HEK293 (cell line): ENCODE results near the gene PLCL2.

Experiments used
- BCL11B ChIP-seq: fragments of 450-650 bp; formaldehyde crosslinking; IDR thresholded peaks from 2 replicates; pipeline ENCODE4 v1.5.1; 2016; ENCODE audit warnings: low read depth, missing biosample characterization, missing genetic modification characterization
- GLIS1 ChIP-seq: fragments of 450-650 bp; formaldehyde crosslinking; IDR thresholded peaks from 2 replicates; pipeline ENCODE4 v1.5.1; 2016; ENCODE audit warnings: missing biosample characterization, missing genetic modification characterization
- HOXD13 ChIP-seq: sonication (generic); formaldehyde crosslinking; IDR thresholded peaks from 2 replicates; pipeline ENCODE4 v1.8.0; 2022; ENCODE audit warnings: missing genetic modification reagents, borderline replicate concordance
- MEIS1 ChIP-seq: sonication (generic); formaldehyde crosslinking; IDR thresholded peaks from 2 replicates; pipeline ENCODE4 v1.8.1; 2022; ENCODE audit warnings: missing genetic modification reagents, mild to moderate bottlenecking, borderline replicate concordance
- ZBTB17 ChIP-seq: fragments of 450-650 bp; formaldehyde crosslinking; IDR thresholded peaks from 2 replicates; pipeline ENCODE4 v1.5.1; 2016; ENCODE audit warnings: missing biosample characterization, missing genetic modification characterization
- ZBTB48 ChIP-seq: fragments of 450-650 bp; formaldehyde crosslinking; IDR thresholded peaks from 2 replicates; pipeline ENCODE4 v1.5.1; 2016; ENCODE audit warnings: missing biosample characterization, missing genetic modification characterization
- ZNF221 ChIP-seq: fragments of 450-650 bp; formaldehyde crosslinking; IDR thresholded peaks from 2 replicates; pipeline ENCODE4 v1.5.1; 2017; ENCODE audit warnings: missing biosample characterization, missing genetic modification characterization, borderline replicate concordance
- ZNF335 ChIP-seq: fragments of 450-650 bp; formaldehyde crosslinking; conservative IDR thresholded peaks from 2 replicates; pipeline ENCODE4 v1.5.1; 2016; ENCODE audit warnings: missing biosample characterization, missing genetic modification characterization
- ZNF426 ChIP-seq: fragments of 450-650 bp; formaldehyde crosslinking; IDR thresholded peaks from 2 replicates; pipeline ENCODE4 v1.5.1; 2017; ENCODE audit warnings: missing biosample characterization, missing genetic modification characterization, mild to moderate bottlenecking, inconsistent platforms, moderate library complexity
- ZNF510 ChIP-seq: fragments of 450-650 bp; formaldehyde crosslinking; IDR thresholded peaks from 2 replicates; pipeline ENCODE4 v1.5.1; 2018; ENCODE audit warnings: mild to moderate bottlenecking, missing genetic modification characterization, missing biosample characterization; ENCODE audit not compliant: insufficient replicate concordance
- ZNF529 ChIP-seq: fragments of 450-650 bp; formaldehyde crosslinking; IDR thresholded peaks from 2 replicates; pipeline ENCODE4 v1.5.1; 2017; ENCODE audit warnings: missing genetic modification characterization, missing biosample characterization; ENCODE audit not compliant: insufficient replicate concordance
- ZNF530 ChIP-seq: fragments of 450-650 bp; formaldehyde crosslinking; IDR thresholded peaks from 2 replicates; pipeline ENCODE4 v1.5.1; 2016; ENCODE audit warnings: low read depth, missing biosample characterization, missing genetic modification characterization
- ZNF549 ChIP-seq: fragments of 450-650 bp; IDR thresholded peaks from 2 replicates; pipeline ENCODE4 v1.5.1; 2018; ENCODE audit warnings: missing biosample characterization, missing genetic modification characterization, mild to moderate bottlenecking, inconsistent platforms, moderate library complexity
- ZNF654 ChIP-seq: fragments of 450-650 bp; formaldehyde crosslinking; IDR thresholded peaks from 2 replicates; pipeline ENCODE4 v1.5.1; 2016; ENCODE audit warnings: low read depth, missing biosample characterization, missing genetic modification characterization
- ZNF660 ChIP-seq: fragments of 450-650 bp; IDR thresholded peaks from 2 replicates; pipeline ENCODE4 v1.5.1; 2018; ENCODE audit warnings: missing biosample characterization, mild to moderate bottlenecking, missing genetic modification characterization
- ZNF707 ChIP-seq: fragments of 450-650 bp; formaldehyde crosslinking; IDR thresholded peaks from 2 replicates; pipeline ENCODE4 v1.5.1; 2016; ENCODE audit warnings: missing biosample characterization, missing genetic modification characterization
- ZNF777 ChIP-seq: fragments of 450-650 bp; formaldehyde crosslinking; IDR thresholded peaks from 2 replicates; pipeline ENCODE4 v1.5.1; 2017; ENCODE audit warnings: missing biosample characterization, missing genetic modification characterization, borderline replicate concordance
- ZNF830 ChIP-seq: fragments of 450-650 bp; IDR thresholded peaks from 2 replicates; pipeline ENCODE4 v1.5.0; 2018; ENCODE audit warnings: missing biosample characterization, missing genetic modification characterization, low read depth, mild to moderate bottlenecking, moderate library complexity
- ZXDB ChIP-seq: fragments of 450-650 bp; formaldehyde crosslinking; IDR thresholded peaks from 2 replicates; pipeline ENCODE4 v1.5.1; 2016; ENCODE audit warnings: missing biosample characterization, missing genetic modification characterization
- TF ChIP-seq, protein P1 (sequence below): fragments of 450-650 bp; formaldehyde crosslinking; IDR thresholded peaks from 2 replicates; pipeline ENCODE4 v1.5.1; 2016; ENCODE audit warnings: missing biosample characterization, missing genetic modification characterization
- TF ChIP-seq, protein P2 (sequence below): fragments of 450-650 bp; IDR thresholded peaks from 2 replicates; pipeline ENCODE4 v1.5.1; 2018; ENCODE audit warnings: missing biosample characterization, mild to moderate bottlenecking, missing genetic modification characterization
- TF ChIP-seq, protein P3 (sequence below): fragments of 450-650 bp; formaldehyde crosslinking; IDR thresholded peaks from 2 replicates; pipeline ENCODE4; 2016; ENCODE audit warnings: missing biosample characterization, missing genetic modification characterization
- TF ChIP-seq, protein P4 (sequence below): fragments of 450-650 bp; formaldehyde crosslinking; optimal IDR thresholded peaks from 2 replicates; pipeline ENCODE3; 2016; ENCODE audit warnings: missing biosample characterization, mild to moderate bottlenecking, missing genetic modification characterization
- TF ChIP-seq, protein P5 (sequence below): sonication (generic); formaldehyde crosslinking; IDR thresholded peaks from 2 replicates; pipeline ENCODE4 v1.8.1; 2022; ENCODE audit warnings: mild to moderate bottlenecking, moderate library complexity, missing genetic modification reagents
- TF ChIP-seq, protein P6 (sequence below): fragments of 450-650 bp; formaldehyde crosslinking; IDR thresholded peaks from 2 replicates; pipeline ENCODE4 v1.5.1; 2016; ENCODE audit warnings: missing biosample characterization, missing genetic modification characterization, borderline replicate concordance
- TF ChIP-seq, protein P7 (sequence below): fragments of 450-650 bp; formaldehyde crosslinking; IDR thresholded peaks from 2 replicates; pipeline ENCODE4 v1.5.1; 2017; ENCODE audit warnings: missing biosample characterization, missing genetic modification characterization

Gene PLCL2

DNA sequence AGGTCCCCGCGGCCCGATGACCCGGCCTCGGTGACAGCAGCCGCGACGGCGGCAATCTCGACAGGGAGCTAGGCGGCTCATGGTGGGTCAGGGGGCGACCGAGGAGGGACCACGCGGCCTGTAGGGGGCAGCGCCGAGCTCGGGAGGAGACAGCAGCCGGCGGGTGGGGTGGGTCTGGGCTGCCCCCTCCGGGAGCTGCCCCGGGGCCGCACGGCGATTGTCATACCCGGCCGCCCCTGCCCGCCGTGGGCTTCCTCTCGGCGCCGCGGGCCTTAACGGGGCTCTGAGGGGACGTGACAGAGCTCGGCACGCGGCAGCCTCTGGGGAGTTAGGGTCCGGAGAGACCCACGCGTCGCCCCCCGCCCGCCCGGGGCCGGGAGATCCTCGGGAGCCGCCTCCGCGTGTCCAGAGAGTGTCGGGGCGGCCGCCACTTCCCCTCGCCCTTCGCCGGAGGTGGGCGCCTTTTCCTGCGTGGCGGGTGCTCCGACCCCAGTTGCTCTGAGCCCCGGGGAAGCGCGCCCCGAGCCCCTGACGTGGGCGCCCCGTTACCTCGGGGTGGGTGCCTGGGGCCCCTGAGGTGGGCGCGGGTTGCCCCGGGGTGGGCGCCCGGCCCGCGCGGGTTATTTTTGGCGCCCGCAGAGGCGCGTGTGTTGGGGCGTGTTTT lies 539 bp upstream of the PLCL2 start (continued):
- TF ChIP-seq ZNF426 (tag by site-specific recombination) (no peak), ZNF549 (tag by site-specific recombination) (no peak), HOXD13 (CRISPR knock-in tag) (no peak), ZNF530 (tag by site-specific recombination) (no peak), ZNF529 (tag by site-specific recombination) (no peak), ZNF660 (tag by site-specific recombination) (no peak), BCL11B (peak; percentile 65; the same call in 1 of the 2 replicates), MEIS1 (CRISPR knock-in tag) (no peak), ZBTB48 (tag by site-specific recombination) (peak; percentile 59), ZXDB (peak; percentile 55; the same call in 1 of the 2 replicates), ZNF510 (tag by site-specific recombination) (no peak), ZNF707 (tag by site-specific recombination) (peak; percentile 84), ZNF830 (tag by site-specific recombination) (no peak), GLIS1 (tag by site-specific recombination) (peak; percentile 58; the same call in 1 of the 2 replicates), ZNF335 (tag by site-specific recombination) (peak; percentile 41), ZNF654 (tag by site-specific recombination) (no peak; the same call in 1 of the 2 replicates), ZBTB17 (tag by site-specific recombination) (no peak), ZNF221 (tag by site-specific recombination) (no peak), ZNF777 (tag by site-specific recombination) (no peak)
- TF ChIP-seq, protein P1, sequence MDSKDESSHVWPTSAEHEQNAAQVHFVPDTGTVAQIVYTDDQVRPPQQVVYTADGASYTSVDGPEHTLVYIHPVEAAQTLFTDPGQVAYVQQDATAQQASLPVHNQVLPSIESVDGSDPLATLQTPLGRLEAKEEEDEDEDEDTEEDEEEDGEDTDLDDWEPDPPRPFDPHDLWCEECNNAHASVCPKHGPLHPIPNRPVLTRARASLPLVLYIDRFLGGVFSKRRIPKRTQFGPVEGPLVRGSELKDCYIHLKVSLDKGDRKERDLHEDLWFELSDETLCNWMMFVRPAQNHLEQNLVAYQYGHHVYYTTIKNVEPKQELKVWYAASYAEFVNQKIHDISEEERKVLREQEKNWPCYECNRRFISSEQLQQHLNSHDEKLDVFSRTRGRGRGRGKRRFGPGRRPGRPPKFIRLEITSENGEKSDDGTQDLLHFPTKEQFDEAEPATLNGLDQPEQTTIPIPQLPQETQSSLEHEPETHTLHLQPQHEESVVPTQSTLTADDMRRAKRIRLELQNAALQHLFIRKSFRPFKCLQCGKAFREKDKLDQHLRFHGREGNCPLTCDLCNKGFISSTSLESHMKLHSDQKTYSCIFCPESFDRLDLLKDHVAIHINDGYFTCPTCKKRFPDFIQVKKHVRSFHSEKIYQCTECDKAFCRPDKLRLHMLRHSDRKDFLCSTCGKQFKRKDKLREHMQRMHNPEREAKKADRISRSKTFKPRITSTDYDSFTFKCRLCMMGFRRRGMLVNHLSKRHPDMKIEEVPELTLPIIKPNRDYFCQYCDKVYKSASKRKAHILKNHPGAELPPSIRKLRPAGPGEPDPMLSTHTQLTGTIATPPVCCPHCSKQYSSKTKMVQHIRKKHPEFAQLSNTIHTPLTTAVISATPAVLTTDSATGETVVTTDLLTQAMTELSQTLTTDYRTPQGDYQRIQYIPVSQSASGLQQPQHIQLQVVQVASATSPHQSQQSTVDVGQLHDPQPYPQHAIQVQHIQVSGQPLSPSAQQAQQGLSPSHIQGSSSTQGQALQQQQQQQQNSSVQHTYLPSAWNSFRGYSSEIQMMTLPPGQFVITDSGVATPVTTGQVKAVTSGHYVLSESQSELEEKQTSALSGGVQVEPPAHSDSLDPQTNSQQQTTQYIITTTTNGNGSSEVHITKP (tag by site-specific recombination) = no peak
- TF ChIP-seq, protein P2, sequence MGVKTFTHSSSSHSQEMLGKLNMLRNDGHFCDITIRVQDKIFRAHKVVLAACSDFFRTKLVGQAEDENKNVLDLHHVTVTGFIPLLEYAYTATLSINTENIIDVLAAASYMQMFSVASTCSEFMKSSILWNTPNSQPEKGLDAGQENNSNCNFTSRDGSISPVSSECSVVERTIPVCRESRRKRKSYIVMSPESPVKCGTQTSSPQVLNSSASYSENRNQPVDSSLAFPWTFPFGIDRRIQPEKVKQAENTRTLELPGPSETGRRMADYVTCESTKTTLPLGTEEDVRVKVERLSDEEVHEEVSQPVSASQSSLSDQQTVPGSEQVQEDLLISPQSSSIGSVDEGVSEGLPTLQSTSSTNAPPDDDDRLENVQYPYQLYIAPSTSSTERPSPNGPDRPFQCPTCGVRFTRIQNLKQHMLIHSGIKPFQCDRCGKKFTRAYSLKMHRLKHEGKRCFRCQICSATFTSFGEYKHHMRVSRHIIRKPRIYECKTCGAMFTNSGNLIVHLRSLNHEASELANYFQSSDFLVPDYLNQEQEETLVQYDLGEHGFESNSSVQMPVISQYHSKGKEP (tag by site-specific recombination) = no peak
- TF ChIP-seq, protein P3, sequence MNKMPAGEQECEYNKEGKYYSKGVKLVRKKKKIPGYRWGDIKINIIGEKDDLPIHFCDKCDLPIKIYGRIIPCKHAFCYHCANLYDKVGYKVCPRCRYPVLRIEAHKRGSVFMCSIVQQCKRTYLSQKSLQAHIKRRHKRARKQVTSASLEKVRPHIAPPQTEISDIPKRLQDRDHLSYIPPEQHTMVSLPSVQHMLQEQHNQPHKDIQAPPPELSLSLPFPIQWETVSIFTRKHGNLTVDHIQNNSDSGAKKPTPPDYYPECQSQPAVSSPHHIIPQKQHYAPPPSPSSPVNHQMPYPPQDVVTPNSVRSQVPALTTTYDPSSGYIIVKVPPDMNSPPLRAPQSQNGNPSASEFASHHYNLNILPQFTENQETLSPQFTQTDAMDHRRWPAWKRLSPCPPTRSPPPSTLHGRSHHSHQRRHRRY (tag by site-specific recombination) = no peak
- TF ChIP-seq, protein P4, sequence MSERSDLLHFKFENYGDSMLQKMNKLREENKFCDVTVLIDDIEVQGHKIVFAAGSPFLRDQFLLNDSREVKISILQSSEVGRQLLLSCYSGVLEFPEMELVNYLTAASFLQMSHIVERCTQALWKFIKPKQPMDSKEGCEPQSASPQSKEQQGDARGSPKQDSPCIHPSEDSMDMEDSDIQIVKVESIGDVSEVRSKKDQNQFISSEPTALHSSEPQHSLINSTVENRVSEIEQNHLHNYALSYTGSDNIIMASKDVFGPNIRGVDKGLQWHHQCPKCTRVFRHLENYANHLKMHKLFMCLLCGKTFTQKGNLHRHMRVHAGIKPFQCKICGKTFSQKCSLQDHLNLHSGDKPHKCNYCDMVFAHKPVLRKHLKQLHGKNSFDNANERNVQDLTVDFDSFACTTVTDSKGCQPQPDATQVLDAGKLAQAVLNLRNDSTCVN (tag by site-specific recombination) = peak; percentile 71
- TF ChIP-seq, protein P5, sequence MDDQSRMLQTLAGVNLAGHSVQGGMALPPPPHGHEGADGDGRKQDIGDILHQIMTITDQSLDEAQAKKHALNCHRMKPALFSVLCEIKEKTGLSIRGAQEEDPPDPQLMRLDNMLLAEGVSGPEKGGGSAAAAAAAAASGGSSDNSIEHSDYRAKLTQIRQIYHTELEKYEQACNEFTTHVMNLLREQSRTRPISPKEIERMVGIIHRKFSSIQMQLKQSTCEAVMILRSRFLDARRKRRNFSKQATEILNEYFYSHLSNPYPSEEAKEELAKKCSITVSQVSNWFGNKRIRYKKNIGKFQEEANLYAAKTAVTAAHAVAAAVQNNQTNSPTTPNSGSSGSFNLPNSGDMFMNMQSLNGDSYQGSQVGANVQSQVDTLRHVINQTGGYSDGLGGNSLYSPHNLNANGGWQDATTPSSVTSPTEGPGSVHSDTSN (CRISPR knock-in tag) = no peak
- TF ChIP-seq, protein P6, sequence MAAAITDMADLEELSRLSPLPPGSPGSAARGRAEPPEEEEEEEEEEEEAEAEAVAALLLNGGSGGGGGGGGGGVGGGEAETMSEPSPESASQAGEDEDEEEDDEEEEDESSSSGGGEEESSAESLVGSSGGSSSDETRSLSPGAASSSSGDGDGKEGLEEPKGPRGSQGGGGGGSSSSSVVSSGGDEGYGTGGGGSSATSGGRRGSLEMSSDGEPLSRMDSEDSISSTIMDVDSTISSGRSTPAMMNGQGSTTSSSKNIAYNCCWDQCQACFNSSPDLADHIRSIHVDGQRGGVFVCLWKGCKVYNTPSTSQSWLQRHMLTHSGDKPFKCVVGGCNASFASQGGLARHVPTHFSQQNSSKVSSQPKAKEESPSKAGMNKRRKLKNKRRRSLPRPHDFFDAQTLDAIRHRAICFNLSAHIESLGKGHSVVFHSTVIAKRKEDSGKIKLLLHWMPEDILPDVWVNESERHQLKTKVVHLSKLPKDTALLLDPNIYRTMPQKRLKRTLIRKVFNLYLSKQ (tag by site-specific recombination) = no peak
- TF ChIP-seq, protein P7, sequence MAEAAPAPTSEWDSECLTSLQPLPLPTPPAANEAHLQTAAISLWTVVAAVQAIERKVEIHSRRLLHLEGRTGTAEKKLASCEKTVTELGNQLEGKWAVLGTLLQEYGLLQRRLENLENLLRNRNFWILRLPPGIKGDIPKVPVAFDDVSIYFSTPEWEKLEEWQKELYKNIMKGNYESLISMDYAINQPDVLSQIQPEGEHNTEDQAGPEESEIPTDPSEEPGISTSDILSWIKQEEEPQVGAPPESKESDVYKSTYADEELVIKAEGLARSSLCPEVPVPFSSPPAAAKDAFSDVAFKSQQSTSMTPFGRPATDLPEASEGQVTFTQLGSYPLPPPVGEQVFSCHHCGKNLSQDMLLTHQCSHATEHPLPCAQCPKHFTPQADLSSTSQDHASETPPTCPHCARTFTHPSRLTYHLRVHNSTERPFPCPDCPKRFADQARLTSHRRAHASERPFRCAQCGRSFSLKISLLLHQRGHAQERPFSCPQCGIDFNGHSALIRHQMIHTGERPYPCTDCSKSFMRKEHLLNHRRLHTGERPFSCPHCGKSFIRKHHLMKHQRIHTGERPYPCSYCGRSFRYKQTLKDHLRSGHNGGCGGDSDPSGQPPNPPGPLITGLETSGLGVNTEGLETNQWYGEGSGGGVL (tag by site-specific recombination) = 0 out of 2 replicates have a peak, but pooled peaks have one; percentile 60
